Jurkat, Clone E6-1 (cell line): ENCODE results near the gene HM13.
"Not testable (repeated sequence)": the region's sequence is repeated elsewhere in the genome, so short reads cannot be mapped to it uniquely, and the experiment has no call there.

Experiments
- DNase-seq: peaks from one replicate; pipeline ENCODE4 v3.0.0-alpha.2; 2011; ENCODE audit warnings: low read depth, low spot score
- H3K4me3 ChIP-seq: 2 replicates; pipeline ENCODE4 v1.5.1; 2011; ENCODE audit warnings: mild to moderate bottlenecking, low read length, control low read depth, moderate library complexity

Gene HM13

DNA sequence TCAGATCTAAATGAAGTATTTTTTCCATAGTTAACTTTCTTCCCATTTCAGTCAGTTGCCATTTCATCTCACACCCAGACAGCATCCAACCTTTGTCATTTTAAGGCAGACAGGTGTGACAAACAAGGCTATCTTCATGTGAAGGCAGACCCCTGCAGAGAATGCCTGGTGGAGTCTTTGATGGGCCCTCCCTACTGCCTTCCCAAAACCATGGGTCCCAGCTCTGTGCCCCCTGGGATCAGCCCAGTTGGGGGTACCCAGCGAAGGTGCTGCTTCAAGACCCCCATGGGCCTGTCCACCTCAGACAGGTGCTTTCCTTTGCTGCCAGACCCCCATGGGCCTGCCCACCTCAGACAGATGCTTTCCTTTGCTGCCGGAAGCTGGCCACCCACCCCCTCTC, 62.5 kb downstream of the HM13 start:
- DNase-seq: no peak
- no peak overlapping the region for H3K4me3 ChIP-seq

DNA sequence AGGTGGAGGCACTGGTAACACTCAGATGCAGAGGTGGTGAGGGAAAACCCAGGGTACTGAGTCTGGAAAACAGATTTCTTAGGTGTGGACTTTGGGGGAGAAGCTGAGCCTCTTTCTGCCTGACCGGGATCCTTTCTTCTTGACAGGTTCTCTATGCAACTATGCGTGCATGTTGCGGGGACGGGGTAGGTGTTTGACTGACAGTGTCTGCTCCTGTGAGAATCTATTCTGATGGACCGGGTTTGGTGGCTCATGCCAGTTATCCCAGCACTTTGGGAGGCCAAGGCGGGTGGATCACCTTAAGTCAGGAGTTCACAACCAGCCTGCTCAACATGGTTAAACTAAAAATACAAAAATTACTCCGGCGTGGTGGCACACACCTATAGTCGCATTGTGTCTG, 63.0 kb downstream of the HM13 start:
- H3K4me3 ChIP-seq: no peak overlapping the region
- no peak for DNase-seq

DNA sequence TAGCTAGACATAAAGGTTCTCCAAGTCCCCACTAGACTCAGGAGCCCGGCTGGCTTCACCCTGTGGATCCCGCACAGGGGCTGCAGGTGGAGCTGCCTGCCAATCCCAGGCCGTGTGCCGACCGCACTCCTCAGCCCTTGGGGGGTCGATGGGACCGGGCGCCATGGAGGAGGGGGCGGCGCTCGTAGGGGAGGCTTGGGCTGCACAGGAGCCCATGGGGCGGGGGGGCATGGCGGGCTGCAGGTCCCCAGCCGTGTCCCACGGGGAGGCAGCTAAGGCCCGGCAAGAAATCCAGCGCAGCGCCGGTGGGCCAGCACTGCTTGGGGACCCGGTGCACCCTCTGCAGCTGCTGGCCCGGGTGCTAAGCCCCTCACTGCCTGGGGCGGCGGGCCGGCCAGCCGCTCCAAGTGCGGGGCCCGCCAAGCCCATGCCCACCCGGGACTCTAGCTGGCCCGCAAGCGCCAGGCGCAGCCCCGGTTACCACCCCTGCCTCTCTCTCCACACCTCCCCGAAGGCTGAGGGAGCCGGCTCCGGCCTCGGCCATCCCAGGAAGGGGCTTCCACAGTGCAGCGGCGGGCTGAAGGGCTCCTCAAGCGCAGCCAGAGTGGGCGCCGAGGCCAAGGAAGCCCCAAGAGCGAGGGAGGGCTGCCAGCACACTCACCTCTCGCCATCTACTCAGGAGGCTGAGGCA, 64.4 kb downstream of the HM13 start:
- DNase-seq: no peak

DNA sequence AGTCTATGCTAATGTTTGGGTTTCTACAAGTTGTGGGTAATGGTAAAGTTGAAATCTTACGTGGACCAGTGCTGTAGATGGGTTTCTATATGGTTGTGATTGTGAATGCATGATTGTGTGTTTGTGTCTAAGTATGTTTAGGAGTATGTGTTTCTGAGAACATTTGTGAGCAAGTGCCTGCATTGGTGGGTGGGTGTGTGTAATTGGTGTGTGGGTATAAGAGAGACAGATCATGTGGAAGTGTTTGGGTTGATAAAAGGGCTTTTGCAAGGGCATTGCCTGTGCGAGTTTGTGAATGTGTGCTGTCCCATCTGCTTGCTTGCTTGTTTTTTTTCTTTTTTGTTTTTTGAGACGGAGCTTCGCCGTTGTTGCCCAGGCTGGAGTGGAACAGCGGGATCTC, 65.0 kb downstream of the HM13 start:
- no peak overlapping the region for H3K4me3 ChIP-seq
- DNase-seq: no peak

More for the DNA sequence above, 64.4 kb downstream of the HM13 start:
- H3K4me3 ChIP-seq: no peak overlapping the region

DNA sequence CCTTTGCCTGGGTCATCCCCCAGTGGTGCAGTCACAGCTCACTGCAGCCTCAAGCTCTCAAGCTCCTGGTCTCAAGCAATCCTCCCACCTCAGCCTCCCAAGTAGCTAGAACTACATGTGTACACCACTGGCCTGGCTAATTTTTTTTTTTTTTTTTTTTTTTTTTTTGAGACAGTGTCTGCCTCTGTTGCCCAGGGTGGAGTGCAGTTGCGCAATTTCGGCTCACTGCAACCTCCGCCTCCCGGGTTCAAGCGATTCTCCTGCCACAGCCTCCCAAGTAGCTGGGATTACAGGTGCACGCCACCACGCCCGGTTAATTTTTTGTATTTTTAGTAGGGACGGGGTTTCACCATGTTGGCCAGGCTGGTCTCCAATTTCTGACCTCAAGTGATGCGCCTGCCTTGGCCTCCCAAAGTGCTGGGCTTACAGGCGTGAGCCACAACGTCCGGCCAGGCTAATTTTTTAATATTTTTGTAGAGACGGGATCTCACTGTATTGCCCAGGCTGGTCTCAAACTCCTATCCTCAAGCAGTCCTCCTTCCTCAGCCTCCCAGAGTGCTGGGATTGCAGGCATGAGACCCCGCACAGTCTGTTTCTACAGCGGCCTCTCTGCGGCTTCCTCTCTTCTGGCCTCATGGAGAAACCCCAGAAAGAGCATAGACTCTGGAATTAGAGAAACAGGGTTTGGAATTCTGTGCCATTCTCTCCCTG, 65.9 kb downstream of the HM13 start:
- DNase-seq, H3K4me3 ChIP-seq: not testable (repeated sequence)

DNA sequence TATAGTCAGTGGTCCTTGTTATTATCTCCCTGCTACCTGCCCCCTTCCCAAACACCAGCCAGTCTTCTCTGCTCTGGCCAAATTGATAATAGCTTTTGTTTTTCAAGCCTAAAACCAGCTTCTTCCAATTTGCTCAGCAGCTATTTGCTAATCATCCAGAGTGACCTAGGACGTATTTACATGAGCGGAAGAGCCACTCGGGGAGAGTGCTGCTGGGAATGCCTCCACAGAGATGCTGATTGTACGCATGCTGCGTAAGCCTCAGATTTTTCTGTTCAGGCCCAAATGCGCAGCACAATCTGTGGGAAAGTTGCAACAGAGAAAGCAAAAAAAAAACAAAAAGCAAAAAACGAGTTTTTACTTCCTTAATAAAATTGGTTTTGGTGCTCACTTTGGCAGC, 66.5 kb downstream of the HM13 start:
- no peak for DNase-seq

DNA sequence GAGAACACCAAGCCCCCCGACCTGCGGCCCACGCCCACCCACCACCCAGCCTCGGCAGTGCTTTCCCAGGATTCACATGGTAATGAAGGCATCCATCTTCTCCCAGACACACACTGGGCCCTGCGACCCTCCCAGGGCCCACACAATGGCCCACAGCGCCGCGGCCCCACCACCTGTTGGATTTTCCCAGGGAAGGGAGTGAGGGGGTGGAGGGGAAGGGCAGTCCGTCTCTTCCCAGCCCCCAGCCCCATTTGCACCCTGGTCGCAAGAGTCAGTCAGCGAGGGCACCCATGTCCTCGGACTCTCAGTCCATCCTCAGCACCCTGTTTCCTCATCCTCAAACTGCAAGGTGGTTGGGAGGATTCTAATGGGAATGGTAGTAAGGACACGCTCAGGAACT, 67.1 kb downstream of the HM13 start:
- no peak for DNase-seq
- no peak overlapping the region for H3K4me3 ChIP-seq

More for the DNA sequence above, 66.5 kb downstream of the HM13 start:
- no peak overlapping the region for H3K4me3 ChIP-seq

DNA sequence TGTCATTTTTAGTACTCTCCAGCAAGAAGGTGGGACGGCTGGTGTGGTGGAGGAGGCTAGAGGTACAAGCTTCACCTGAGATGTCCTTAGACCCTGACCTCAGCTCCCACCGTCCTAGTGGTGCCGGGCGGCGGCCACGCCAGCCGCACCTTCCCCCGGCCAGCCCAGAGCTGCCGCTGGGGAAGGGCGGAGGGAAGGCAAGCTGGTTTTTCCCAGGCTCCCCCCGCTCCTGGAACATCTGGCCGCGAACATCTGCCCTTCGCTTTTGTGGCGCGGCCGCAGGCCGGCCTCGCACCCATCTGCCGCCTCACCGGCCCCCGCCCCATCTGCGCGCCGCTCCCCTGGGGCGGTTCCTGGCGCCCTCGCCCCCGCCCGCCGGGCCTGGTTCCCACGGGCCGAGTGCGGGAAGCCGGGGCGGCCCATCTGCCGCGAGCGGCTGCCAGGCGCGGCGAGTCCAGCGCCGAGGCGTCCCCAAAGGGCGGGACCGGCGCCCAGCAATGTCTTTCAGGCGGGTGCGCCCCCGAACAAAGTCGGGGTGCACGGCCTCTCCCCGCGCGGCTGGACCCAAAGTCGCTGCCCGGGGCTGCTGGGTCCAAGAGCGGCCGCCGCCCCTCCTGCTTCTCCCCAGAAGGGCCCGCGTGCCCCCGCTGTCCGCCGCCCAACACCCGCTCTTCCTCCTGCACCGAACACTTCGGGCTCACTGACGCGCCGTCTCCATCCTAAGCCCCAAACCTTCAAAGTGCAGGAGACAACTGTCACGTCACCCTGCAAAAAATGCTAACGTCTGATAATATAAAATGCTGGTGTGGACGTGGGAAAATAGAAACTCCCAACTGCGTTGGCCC, 73.5 kb downstream of the HM13 start:
- no peak for DNase-seq
- peak overlapping the region; percentile 37 for H3K4me3 ChIP-seq

DNA sequence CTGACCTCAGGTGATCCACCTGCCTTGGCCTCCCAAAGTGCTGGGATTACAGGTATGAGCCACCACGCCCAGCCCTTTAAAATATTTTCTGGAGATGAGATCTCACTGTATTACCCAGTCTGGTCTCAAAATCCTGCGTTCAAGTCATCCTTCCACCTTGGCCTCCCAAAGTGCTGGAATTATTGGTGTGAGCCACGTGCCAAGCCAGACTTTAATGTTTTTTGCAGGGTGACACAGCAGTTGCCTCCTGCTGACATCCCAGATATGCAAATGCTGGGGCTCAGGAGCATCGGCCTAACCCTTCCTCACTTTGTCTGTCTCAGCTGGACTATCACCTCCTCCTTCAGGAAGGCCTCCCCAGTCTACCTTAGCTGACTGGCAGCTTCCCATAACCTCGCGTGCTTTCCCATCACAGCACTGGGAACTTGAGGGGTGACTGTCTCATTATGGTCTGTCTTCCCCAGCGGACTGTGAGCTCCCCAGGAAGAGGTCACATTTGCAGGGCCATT, 76.5 kb downstream of the HM13 start:
- no peak overlapping the region for H3K4me3 ChIP-seq
- DNase-seq: no peak

DNA sequence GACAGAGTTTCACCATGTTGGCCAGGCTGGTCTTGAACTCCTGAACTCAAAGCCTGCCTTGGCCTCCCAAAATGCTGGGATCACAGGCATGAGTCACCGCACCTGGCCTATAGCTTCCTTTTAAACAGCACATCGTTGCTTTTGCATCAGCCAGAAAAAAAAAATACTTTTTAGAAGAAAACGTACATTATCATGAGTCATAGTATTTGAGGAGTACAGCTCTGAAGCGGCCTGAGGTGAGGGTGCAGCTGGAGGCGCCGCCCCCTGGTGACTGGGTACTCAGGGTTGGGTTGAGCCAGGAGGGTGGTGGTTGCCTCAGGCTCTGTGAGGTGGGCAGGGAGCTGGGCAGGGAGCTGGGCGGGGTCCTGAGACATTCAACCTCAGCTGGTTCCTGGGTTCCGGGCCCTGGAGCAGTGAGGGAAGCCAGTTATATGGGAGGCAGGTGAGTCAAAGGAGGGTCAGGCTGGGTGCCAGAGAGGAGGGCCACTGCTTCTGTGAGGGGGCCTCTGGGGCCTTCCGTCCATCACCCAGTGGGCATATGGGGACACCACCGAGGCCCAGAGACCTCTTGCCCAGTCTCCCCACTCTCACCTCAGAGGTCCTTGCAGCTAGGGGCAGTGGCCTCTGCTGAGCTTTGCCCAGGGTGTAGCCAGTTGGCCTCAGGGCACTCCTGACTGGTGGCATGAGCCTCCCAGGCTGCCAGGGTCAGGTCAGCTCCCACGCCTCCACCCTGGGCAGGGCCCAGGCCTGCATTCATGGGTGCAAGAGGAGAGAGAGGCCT, 79.2 kb downstream of the HM13 start:
- DNase-seq: no peak
- H3K4me3 ChIP-seq: no peak overlapping the region

DNA sequence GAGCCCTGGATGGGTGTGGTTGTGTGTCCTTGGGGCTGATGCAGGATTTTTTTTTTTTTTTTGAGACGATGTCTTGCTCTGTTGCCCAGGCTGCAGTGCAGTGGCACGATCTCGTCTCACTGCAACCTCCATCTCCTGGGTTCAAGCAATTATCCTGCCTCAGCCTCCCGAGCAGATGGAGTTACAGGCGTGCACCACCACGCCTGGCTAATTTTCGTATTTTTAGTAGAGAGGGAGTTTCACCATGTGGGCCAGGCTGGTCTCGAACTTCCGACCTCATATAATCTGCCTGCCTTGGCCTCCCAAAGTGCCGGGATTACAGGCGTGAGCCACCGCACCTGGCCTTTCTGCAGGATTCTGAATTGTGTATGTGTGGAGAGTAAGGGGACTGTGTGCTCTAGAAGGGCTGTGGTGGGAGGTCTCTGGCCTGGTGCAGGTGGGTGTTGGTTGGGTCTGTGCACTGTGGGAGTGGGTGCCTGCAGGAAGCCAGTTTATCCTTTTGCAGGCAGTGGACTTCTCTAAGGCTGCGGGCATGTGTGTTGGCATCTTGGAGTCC, 79.8 kb downstream of the HM13 start:
- DNase-seq: no peak
- H3K4me3 ChIP-seq: no peak overlapping the region

DNA sequence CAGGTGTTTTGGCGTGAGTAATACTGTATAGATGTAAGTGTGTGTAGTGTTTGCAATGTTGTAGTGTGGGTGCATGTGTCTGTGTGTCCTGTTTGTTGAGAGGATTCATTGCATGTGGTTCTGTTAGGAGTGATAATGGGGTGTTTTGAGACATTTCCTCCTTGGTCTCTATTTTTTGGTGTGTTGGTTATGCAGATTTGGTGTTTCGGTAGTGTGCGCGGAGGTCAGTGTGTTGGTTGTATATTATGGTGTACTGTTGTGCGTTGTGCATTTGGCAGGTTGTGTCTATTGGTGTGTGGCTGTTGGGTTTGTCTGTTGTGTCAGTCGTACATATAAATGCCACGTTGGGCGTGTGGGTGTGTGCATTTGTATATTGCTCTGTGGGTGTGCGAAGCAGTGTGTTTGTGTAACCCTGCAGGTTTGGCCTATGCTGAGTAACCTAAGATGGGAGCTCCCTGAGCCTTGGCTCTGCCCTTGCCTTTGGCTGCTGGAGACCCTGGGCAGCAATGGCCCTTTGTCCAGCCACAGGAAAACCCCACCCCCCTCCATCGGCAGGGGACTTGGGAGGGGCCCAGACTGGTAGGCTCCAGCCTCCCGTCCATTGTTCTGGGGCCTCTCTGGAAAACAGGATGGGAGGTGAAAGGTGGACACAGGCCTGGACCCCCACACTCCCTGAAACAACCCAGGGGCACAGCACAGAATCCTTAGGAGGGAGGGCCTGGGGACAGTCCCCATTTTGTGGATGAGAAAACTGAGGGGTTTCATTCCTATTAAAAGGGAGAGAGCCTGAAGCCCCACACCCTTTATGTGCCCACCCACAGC, 80.5 kb downstream of the HM13 start:
- no peak for DNase-seq
- no peak overlapping the region for H3K4me3 ChIP-seq

DNA sequence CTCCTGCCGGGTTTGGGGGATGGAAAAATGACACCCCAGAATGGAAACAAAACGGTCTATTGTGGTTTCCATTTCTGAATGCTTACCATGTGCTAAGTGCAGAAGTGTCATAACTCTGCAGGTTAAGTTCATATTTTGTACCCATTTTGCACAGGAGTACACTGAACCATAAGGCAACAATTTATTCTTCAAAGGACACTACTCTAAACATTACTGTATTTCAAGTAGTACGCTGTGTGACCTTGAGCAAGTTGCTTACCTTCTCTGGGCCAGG, 81.1 kb downstream of the HM13 start:
- no peak for DNase-seq
- H3K4me3 ChIP-seq: no peak overlapping the region

DNA sequence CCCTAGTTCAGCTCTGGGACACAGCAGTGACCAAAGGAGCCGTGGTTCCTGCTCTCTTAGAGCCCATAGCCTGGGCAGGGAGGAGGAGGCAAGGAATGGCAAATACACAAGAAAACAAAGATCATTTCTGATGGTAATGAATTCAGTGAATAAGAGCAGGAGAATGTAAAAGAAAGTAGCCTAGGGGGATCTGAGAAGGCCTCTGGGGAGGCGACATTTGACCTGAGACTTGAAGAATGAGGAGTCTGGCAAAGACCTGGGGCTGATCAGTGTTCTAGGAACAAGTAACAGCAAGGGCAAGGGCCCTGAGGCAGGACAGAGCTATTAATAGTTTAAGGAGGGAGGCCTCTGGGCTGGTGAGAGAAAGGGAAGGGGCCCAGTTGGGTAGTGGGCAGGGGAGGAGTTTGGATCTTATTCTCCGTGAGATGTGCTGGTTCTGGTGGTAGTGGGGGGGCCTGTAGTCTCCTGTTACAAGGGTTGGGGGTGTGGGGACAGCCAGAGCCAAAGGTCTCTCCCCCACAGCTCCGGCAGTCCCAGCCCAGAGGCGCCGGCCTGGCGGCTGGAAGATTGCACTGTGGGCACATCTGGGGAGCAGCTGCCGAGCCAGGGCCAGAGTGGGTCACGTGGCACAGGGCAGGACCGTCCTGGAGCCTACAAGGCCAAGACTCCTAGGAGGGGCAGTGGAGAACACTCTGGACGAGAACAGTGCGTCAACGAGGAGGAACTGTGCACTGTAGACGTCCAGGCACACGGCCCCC, 81.6 kb downstream of the HM13 start:
- no peak overlapping the region for H3K4me3 ChIP-seq
- no peak for DNase-seq

DNA sequence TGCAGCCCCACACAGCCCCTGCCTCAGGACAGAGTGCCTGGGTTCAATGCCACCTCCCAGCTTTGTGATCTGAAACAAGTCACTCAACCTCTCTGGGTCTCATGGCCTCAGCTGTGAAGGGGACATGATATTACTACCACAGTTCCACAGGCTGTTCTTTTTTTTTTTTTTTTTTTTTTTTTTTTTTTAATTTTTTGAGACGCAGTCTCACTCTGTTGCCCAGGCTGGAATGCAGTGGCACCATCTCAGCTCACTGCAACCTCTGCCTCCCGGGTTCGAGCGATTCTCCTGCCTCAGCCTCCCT, 82.1 kb downstream of the HM13 start:
- DNase-seq, H3K4me3 ChIP-seq: not testable (repeated sequence)

DNA sequence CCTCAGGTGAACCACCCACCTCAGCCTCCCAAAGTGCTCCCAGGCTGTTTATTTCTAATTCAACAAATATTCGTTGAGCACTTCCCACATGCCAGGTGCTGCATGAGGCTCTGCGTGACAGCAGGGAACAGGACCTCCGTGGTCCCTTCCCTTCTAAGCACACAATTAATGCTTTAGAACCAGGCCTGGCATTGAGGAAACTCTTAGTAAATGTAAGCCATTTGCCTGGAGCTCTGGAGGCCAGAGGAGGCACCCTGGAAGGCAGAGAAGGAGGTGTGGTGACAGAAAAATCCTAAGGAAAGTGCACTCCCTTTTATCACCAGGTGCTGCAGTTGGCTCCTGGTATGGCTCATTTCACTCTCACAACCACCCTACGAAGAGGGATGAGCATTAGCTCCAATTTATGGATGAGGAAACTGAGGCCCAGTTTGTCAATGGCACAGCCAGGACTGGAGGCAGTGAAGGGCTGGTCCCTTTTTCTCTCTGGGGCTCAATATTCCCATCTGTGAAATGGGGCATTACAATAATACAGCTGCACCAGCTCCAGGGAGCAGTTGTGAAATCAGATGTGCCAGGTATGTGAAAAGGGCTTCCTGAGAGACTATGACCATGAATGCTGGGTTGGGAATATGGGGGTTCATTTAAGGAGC, 82.7 kb downstream of the HM13 start:
- DNase-seq: no peak
- no peak overlapping the region for H3K4me3 ChIP-seq

DNA sequence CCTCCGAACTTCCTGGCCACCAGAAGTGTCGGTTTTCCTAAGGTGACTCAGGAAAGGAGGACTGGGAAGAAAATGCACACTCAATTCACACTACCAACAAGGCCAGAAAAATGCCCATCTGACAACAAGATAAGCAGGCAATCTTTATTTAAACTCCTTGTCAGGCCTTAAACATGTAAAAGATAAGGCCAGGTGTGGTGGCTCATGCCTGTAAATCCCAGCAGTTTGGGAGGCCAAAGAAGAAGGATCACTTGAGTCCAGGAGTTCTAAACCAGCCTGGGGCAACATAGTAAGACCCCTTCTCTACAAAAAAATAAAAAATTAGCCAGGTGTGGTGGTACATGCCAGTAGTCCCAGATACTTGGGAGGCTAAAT, 83.2 kb downstream of the HM13 start:
- no peak for DNase-seq
- no peak overlapping the region for H3K4me3 ChIP-seq

DNA sequence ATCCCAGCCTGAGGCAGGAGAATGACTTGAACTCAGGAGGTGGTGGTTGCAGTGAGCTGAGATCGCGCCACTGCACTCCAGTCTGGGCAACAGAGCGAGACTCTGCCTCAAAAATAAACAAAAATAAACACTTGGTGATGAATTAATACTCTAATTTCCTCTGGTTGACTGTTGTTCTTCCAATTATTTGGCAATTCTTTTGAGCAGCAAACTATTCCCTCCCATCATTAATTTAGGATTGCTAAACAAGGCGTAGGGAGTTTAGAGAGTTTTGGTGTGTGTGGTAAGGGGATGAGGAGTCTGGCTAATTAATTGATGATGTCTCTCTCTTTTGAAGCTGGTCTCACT, 88.2 kb downstream of the HM13 start:
- H3K4me3 ChIP-seq: no peak overlapping the region
- DNase-seq: no peak
